MM.1S (cell line): ENCODE results near the gene PACS2.

Experiments
- DNase-seq: peaks from one replicate; pipeline ENCODE4 v3.0.0-alpha.2; 2015
- H2AFZ ChIP-seq: fragments of 300-600 bp; sonication (generic); 2 replicates; pipeline ENCODE4 v1.6.0; 2016; ENCODE audit warnings: antibody characterized with exemption, low read length
- H3F3A ChIP-seq: fragments of 300-600 bp; sonication (generic); 2 replicates; pipeline ENCODE4 v1.6.1; 2016; ENCODE audit warnings: mild to moderate bottlenecking, antibody characterized with exemption, low read length, moderate library complexity, mixed read lengths; ENCODE audit not compliant: insufficient read depth
- H3K27ac ChIP-seq: fragments of 300-600 bp; sonication (generic); 2 replicates; pipeline ENCODE4 v1.5.1; 2016; ENCODE audit warnings: mild to moderate bottlenecking, low read length
- H3K27me3 ChIP-seq: fragments of 300-600 bp; sonication (generic); replicated peaks from 2 replicates; pipeline ENCODE4 v1.6.0; 2016; ENCODE audit warnings: low read length; ENCODE audit not compliant: insufficient read depth
- H3K36me3 ChIP-seq: fragments of 300-600 bp; sonication (generic); replicated peaks from 2 replicates; pipeline ENCODE4 v1.6.1; 2016; ENCODE audit warnings: mild to moderate bottlenecking, low read length, mixed read lengths; ENCODE audit not compliant: insufficient read depth
- H3K4me1 ChIP-seq: fragments of 300-600 bp; sonication (generic); 2 replicates; pipeline ENCODE4 v1.6.1; 2016; ENCODE audit warnings: low read length, mixed read lengths
- H3K4me2 ChIP-seq: fragments of 300-600 bp; sonication (generic); 2 replicates; pipeline ENCODE4 v1.6.0; 2016; ENCODE audit warnings: low read depth, low read length
- H3K4me3 ChIP-seq: fragments of 300-600 bp; sonication (generic); 2 replicates; pipeline ENCODE4 v1.5.1; 2016; ENCODE audit warnings: low read length, mixed read lengths
- H3K79me2 ChIP-seq: fragments of 300-600 bp; sonication (generic); 2 replicates; pipeline ENCODE4 v1.6.1; 2016; ENCODE audit warnings: mixed run types, low read length, mixed read lengths
- H3K9ac ChIP-seq: fragments of 300-600 bp; sonication (generic); 2 replicates; pipeline ENCODE4 v1.6.1; 2016; ENCODE audit warnings: low read length, mixed read lengths
- H3K9me2 ChIP-seq: fragments of 300-600 bp; sonication (generic); replicated peaks from 2 replicates; pipeline ENCODE4 v1.6.1; 2016; ENCODE audit warnings: mild to moderate bottlenecking, low read length, mixed read lengths; ENCODE audit not compliant: insufficient read depth
- H3K9me3 ChIP-seq: fragments of 300-600 bp; sonication (generic); replicated peaks from 2 replicates; pipeline ENCODE4 v1.6.1; 2016; ENCODE audit warnings: mild to moderate bottlenecking, low read length, mixed read lengths; ENCODE audit not compliant: insufficient read depth
- H4K20me1 ChIP-seq: fragments of 300-600 bp; sonication (generic); 2 replicates; pipeline ENCODE4 v1.6.1; 2016; ENCODE audit warnings: mild to moderate bottlenecking, low read length, moderate library complexity, mixed read lengths; ENCODE audit not compliant: insufficient read depth
- EZH2 ChIP-seq: fragments of 300-600 bp; sonication (generic); optimal IDR thresholded peaks from 2 replicates; pipeline ENCODE3; 2017; ENCODE audit warnings: low read depth, mild to moderate bottlenecking, antibody characterized with exemption, low read length, mixed read lengths
- EZH2phosphoT487 ChIP-seq: fragments of 300-600 bp; sonication (generic); IDR thresholded peaks from 2 replicates; pipeline ENCODE4 v1.6.1; 2018; ENCODE audit warnings: antibody characterized with exemption, low read length
- TF ChIP-seq, protein P1 (sequence below): fragments of 300-600 bp; sonication (generic); IDR thresholded peaks from 2 replicates; pipeline ENCODE4 v1.5.1; 2016; ENCODE audit warnings: antibody characterized with exemption, low read length, mixed read lengths

PACS2 gene

DNA sequence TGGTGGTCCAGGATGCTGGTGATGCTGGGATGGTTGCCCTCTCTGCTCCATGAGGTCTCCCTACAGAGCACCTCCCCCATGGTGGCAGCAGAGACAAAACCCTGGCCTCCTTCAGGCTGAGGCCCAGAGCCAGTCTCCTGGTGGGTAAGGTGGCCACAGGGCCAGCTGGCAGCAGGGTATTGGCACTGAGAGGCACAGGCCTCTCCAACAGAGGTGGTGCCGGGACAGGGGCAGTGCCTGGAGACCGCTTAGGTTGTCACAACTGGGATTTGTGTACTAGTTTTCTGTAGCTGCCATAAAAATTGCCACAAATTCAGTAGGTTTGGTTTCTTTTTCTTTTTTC lies 99.0 kb downstream of the PACS2 start:
- H3K27me3 ChIP-seq = peaks cover 12% of the 10 kb centered on the region
- H3K4me1 ChIP-seq = no peaks in the 10 kb centered on the region
- H3K9ac ChIP-seq = no peak overlapping the region
- no peaks in the 10 kb centered on the region for H3K36me3 ChIP-seq
- no peak overlapping the region for H3K4me2 ChIP-seq
- DNase-seq = no peak
- no peaks in the 10 kb centered on the region for H3K9me2 ChIP-seq
- no peak overlapping the region for H3K4me3 ChIP-seq
- no peaks in the 10 kb centered on the region for H3F3A ChIP-seq
- TF ChIP-seq, protein P1, sequence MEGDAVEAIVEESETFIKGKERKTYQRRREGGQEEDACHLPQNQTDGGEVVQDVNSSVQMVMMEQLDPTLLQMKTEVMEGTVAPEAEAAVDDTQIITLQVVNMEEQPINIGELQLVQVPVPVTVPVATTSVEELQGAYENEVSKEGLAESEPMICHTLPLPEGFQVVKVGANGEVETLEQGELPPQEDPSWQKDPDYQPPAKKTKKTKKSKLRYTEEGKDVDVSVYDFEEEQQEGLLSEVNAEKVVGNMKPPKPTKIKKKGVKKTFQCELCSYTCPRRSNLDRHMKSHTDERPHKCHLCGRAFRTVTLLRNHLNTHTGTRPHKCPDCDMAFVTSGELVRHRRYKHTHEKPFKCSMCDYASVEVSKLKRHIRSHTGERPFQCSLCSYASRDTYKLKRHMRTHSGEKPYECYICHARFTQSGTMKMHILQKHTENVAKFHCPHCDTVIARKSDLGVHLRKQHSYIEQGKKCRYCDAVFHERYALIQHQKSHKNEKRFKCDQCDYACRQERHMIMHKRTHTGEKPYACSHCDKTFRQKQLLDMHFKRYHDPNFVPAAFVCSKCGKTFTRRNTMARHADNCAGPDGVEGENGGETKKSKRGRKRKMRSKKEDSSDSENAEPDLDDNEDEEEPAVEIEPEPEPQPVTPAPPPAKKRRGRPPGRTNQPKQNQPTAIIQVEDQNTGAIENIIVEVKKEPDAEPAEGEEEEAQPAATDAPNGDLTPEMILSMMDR = no peak
- TF ChIP-seq EZH2phosphoT487 = no peak
- no peak for TF ChIP-seq EZH2
- no peaks in the 10 kb centered on the region for H4K20me1 ChIP-seq
- H3K27ac ChIP-seq = no peak overlapping the region
- H3K9me3 ChIP-seq = no peaks in the 10 kb centered on the region
- H2AFZ ChIP-seq = no peak overlapping the region
- H3K79me2 ChIP-seq = no peaks in the 10 kb centered on the region

DNA sequence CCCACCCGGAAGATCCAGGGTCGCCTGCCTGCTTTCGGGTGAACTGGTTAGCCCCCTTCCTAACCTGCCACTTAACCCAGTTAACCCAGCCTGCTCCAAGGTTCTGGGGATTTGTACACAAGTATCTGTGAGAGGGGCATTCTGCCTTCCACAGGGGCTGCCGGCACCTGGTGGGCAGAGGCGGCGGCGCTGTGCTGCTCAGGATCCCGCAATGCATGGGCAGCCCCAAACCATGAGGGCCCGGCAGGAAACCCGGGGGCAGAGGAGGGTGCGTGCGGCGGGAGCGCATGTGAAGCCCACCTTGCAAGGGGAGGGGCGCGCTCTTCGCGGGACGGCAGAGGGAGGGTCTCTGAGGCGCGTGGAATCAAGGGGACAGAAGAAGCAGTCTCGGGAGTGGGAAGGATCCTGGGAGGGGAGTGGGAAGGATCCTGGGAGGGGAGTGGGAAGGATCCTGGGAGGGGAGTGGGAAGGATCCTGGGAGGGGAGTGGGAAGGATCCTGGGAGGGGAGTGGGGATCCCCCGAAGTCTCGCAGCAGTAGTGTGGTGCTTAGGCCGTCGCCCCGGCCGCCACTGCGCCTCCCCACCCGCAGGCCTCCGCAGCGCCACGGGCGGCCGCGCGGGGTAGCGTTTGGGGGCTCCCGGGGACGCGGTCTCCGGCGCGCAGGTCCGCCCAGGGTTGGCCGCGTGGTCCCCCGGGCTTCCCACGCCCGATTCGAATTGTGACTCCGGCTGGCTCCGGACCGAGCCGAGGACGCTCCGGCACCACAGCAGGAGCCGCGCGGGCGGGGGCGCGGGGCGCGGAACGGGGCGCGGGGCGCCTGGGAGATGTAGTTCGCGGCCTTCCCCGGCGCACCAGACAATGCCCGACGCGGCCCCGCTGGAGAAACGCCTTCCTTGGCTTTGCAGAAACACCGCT lies 100.2 kb downstream of the PACS2 start:
- Histone ChIP-seq H3F3A (no peaks in the 10 kb centered on the region), H3K79me2 (no peaks in the 10 kb centered on the region), H3K4me1 (no peaks in the 10 kb centered on the region), H4K20me1 (no peaks in the 10 kb centered on the region), H3K27ac (no peak overlapping the region), H2AFZ (no peak overlapping the region), H3K9ac (no peak overlapping the region), H3K4me2 (no peak overlapping the region), H3K9me3 (no peaks in the 10 kb centered on the region), H3K9me2 (no peaks in the 10 kb centered on the region), H3K27me3 (peaks cover 12% of the 10 kb centered on the region), H3K4me3 (no peak overlapping the region), H3K36me3 (no peaks in the 10 kb centered on the region)
- TF ChIP-seq EZH2 (no peak), EZH2phosphoT487 (no peak)
- TF ChIP-seq, protein P1 = peak; percentile 9; the same call in 1 of the 2 replicates
- no peak for DNase-seq

DNA sequence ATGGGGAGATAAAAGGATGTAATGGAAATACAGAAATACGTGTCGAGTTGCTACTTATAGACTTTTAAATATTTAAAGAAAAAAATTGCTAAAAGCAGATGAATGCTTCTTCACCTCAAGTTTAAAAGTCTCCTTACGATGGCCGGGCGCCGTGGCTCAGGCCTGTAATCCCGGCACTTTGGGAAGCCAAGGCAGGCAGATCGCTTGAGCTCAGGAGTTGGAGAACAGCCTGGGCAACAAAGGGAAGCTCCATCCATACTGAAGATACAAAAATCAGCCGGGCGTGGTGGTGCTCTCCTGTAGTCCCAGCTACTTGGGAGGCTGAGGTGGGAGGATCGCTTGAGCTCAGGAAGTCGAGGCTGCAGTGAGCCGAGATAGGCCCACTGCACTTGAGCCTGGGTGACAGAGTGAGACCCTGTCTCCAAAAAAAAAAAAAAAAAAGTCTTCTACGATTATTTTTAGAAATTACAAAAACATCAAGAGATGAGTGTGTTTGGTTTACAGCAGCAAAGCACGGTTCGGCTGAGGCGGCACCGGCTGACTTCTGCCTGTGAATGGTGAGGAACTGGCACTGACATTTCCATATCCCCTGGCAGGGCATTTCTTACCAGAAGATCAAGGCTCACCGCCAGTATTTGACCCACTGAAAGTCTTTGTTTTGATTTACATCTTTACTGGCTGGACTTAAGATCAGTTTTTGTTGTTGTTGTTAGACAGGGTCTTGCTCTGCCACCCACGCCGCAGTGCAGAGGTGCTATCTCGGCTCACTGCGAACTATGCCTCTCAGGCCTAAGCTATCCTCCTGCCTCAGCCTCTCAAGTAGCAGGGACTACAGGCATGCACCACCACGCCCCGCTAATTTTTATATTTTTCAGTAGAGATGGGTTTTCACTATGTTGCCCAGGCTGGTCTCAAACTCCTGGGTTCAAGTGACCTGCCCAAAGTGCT lies 101.2 kb downstream of the PACS2 start:
- Histone ChIP-seq H3K9me3 (no peaks in the 10 kb centered on the region), H3K27me3 (peaks cover 7% of the 10 kb centered on the region), H3K27ac (no peak overlapping the region), H3K9ac (no peak overlapping the region), H3K4me1 (no peaks in the 10 kb centered on the region), H4K20me1 (no peaks in the 10 kb centered on the region), H3K36me3 (no peaks in the 10 kb centered on the region), H3K9me2 (no peaks in the 10 kb centered on the region), H3F3A (no peaks in the 10 kb centered on the region), H3K4me3 (no peak overlapping the region), H3K79me2 (peaks cover 5% of the 10 kb centered on the region), H3K4me2 (no peak overlapping the region), H2AFZ (no peak overlapping the region)
- TF ChIP-seq EZH2 = no peak
- TF ChIP-seq, protein P1 = no peak
- TF ChIP-seq EZH2phosphoT487 = no peak
- DNase-seq = no peak
